ENCODE results near the gene RND2. TPM values are rescaled to one million over a fixed set of nuclear protein-coding genes. Genes with fewer than 3 reads are reported as not detected.

The RND2 gene
- total RNA-seq, 1 experiment from 2014 or later: 0.26 TPM

DNA sequence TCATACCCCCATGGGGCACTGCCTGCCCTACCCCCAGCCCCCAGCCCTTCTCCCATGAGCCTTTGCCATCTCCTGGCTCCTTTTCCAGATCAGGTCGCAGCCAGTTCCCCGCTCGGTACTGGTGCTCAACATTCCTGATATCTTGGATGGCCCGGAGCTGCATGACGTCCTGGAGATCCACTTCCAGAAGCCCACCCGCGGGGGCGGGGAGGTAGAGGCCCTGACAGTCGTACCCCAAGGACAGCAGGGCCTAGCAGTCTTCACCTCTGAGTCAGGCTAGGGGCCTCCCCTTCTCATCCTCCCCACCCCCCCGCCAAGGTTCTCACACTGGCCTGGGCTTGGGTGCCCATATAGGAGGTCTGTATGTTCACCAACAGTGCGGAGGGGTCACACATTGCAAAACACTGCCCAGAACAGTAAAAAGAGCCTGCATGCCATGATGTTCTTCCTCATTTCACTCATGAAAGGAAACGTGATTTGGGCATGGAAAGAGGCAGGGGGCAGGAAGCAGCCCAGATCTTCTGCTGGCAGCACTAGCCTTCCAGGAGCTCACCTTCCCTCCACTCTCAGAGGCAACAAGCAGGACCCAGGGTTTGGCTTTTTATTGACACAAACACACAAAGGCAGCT is 10.9 kb upstream of the RND2 start:
- Histone ChIP-seq H3K27ac (no peak overlapping the region), H3K27me3 (ENCODE audit: insufficient read depth, low read depth) (no peaks in the 10 kb centered on the region)

DNA sequence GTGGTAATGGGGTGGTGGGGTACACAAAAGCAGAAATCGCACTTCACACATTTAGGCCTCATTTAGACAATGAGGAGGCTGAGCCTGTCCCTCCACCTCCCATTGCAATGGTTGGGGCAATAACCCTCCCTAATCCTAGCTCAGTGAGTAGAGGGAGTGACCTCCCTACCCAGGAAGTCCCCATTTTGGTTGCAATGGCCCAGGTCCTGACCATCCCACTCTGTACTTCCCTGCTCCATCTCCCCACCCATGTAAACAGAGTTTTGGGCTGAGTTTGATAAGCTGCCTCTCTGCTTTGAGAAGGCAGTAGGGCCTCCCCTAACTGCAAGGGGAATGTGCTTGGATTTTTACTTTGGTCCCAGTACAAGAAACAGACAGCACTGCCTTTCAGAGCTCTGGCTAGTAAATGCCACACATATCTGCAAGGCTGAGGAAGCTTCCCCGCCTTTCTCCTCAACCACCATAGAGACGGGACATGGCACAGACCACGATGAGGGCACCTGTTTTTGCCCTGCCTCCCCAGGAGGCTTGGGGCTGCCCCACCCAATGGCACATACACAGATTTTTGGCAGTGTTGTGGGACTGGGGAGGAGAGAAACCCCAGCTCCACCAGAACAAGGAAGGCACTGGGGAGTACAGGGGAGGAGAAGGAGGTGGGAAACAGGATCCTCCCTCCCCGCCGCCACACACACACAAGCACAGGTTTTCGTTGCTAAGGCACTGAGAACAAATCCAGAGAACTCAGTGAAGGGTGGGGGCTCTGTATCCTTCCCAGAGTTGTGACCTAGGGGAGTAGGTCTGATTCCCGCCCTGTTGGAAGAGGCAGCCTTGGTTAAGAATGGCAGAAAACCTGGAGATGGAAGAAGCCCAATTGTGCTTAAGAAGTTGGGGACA is 10.1 kb upstream of the RND2 start:
- DNase-seq: no peak
- H3K4me3 ChIP-seq: no peak overlapping the region
- H3K27me3 ChIP-seq (ENCODE audit: insufficient read depth, low read depth): no peaks in the 10 kb centered on the region
- peaks cover 24% of the 10 kb centered on the region for H3K4me1 ChIP-seq (replicated peaks; ENCODE audit: insufficient read depth)
- H3K9me2 ChIP-seq (ENCODE audit: insufficient read depth): no peaks in the 10 kb centered on the region
- H3K79me2 ChIP-seq (ENCODE audit: low read depth): peaks cover 11% of the 10 kb centered on the region
- no TSS peak for BruUV-seq (replicated peaks)
- CTCF ChIA-PET: no interaction called here
- H2AFZ ChIP-seq: no peak overlapping the region
- H3F3A ChIP-seq (ENCODE audit: insufficient read depth, low read depth): peaks cover 32% of the 10 kb centered on the region
- POLR2A ChIA-PET (ENCODE audit: unreplicated experiment): interaction anchor here (0.6 kb wide), 1 partner anchor 41 kb away, joined by 3 read pairs; no protein-coding TSS in a partner anchor
- no peaks in the 10 kb centered on the region for H3K9me3 ChIP-seq (ENCODE audit: insufficient read depth, low read depth)
- TF ChIP-seq CTCF (conservative IDR thresholded peaks at IDR 0.05) (no peak), EZH2 (IDR thresholded peaks at IDR 0.05; ENCODE audit: low read depth) (no peak)
- no peak overlapping the region for H3K4me2 ChIP-seq
- no peaks in the 10 kb centered on the region for H4K20me1 ChIP-seq (ENCODE audit: insufficient read depth)
- intact Hi-C loops (cut with micrococcal nuclease; ENCODE audit: unreplicated experiment): no loop called here
- H3K27ac ChIP-seq: no peak overlapping the region
- H3K36me3 ChIP-seq (ENCODE audit: low read depth): peaks cover 22% of the 10 kb centered on the region

More for the DNA sequence above, 10.9 kb upstream of the RND2 start:
- H3K4me3 ChIP-seq: no peak overlapping the region
- DNase-seq: no peak
- H3K79me2 ChIP-seq (ENCODE audit: low read depth): peaks cover 7% of the 10 kb centered on the region
- no peaks in the 10 kb centered on the region for H4K20me1 ChIP-seq (ENCODE audit: insufficient read depth)
- H3K9me2 ChIP-seq (ENCODE audit: insufficient read depth): no peaks in the 10 kb centered on the region
- H3K4me2 ChIP-seq: no peak overlapping the region
- no peak overlapping the region for H2AFZ ChIP-seq
- intact Hi-C loops (cut with micrococcal nuclease; ENCODE audit: unreplicated experiment): no loop called here
- POLR2A ChIA-PET (ENCODE audit: unreplicated experiment): no interaction called here
- TF ChIP-seq CTCF (conservative IDR thresholded peaks at IDR 0.05) (no peak), EZH2 (IDR thresholded peaks at IDR 0.05; ENCODE audit: low read depth) (no peak)
- CTCF ChIA-PET: no interaction called here
- peaks cover 32% of the 10 kb centered on the region for H3F3A ChIP-seq (ENCODE audit: insufficient read depth, low read depth)
- BruUV-seq (replicated peaks): no TSS peak
- peaks cover 32% of the 10 kb centered on the region for H3K4me1 ChIP-seq (replicated peaks; ENCODE audit: insufficient read depth)
- H3K36me3 ChIP-seq (ENCODE audit: low read depth): peaks cover 22% of the 10 kb centered on the region
- no peaks in the 10 kb centered on the region for H3K9me3 ChIP-seq (ENCODE audit: insufficient read depth, low read depth)

DNA sequence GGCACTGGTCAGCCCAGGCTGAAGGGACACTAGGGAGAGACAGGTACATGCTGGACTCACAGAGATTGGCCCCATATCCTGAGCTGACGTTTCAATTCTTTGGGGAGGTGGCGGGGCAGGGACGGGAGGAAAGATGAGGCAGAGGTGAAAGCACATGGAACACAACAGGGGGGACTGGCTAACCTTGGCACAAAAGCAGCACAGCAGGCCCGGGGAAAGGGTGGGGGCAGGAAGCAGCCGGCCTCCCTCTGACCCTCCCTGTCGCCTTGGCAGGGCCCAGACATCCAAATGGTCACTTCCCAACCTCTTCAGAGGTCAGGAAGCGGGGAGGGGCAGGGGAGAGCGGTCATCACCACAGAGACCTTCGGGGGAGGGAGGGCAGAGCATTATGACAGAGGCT is 9.5 kb upstream of the RND2 start:
- ChIA-PET POLR2A (ENCODE audit: unreplicated experiment) (no interaction called here), CTCF (no interaction called here)
- peaks cover 32% of the 10 kb centered on the region for H3F3A ChIP-seq (ENCODE audit: insufficient read depth, low read depth)
- no peak overlapping the region for H2AFZ ChIP-seq
- no peak for DNase-seq
- H3K36me3 ChIP-seq (ENCODE audit: low read depth): peaks cover 22% of the 10 kb centered on the region
- no peaks in the 10 kb centered on the region for H3K9me3 ChIP-seq (ENCODE audit: insufficient read depth, low read depth)
- intact Hi-C loops (cut with micrococcal nuclease; ENCODE audit: unreplicated experiment): no loop called here
- TF ChIP-seq EZH2 (IDR thresholded peaks at IDR 0.05; ENCODE audit: low read depth) (no peak), CTCF (conservative IDR thresholded peaks at IDR 0.05) (no peak)
- TSS peak; percentile 19 for BruUV-seq (replicated peaks)
- peaks cover 24% of the 10 kb centered on the region for H3K4me1 ChIP-seq (replicated peaks; ENCODE audit: insufficient read depth)
- no peak overlapping the region for H3K4me3 ChIP-seq
- peaks cover 18% of the 10 kb centered on the region for H3K79me2 ChIP-seq (ENCODE audit: low read depth)
- H3K9me2 ChIP-seq (ENCODE audit: insufficient read depth): no peaks in the 10 kb centered on the region
- H3K27ac ChIP-seq: no peak overlapping the region
- no peaks in the 10 kb centered on the region for H3K27me3 ChIP-seq (ENCODE audit: insufficient read depth, low read depth)
- H4K20me1 ChIP-seq (ENCODE audit: insufficient read depth): no peaks in the 10 kb centered on the region; the same call in 1 of the 2 replicates
- no peak overlapping the region for H3K4me2 ChIP-seq

Measured in PC-9 (cell line).